Islet of Langerhans (tissue), 1 donor: ENCODE measurements around the gene PITPNM1.
"Not testable (repeated sequence)": the region's sequence is repeated elsewhere in the genome, so short reads cannot be mapped to it uniquely, and the experiment has no call there.

Experiments used
- FAIRE-seq: peaks from one replicate; lab custom pipeline; 2011; peaks lifted over from hg19 to GRCh38; lab: Jason Lieb, UNC

PITPNM1 gene

DNA sequence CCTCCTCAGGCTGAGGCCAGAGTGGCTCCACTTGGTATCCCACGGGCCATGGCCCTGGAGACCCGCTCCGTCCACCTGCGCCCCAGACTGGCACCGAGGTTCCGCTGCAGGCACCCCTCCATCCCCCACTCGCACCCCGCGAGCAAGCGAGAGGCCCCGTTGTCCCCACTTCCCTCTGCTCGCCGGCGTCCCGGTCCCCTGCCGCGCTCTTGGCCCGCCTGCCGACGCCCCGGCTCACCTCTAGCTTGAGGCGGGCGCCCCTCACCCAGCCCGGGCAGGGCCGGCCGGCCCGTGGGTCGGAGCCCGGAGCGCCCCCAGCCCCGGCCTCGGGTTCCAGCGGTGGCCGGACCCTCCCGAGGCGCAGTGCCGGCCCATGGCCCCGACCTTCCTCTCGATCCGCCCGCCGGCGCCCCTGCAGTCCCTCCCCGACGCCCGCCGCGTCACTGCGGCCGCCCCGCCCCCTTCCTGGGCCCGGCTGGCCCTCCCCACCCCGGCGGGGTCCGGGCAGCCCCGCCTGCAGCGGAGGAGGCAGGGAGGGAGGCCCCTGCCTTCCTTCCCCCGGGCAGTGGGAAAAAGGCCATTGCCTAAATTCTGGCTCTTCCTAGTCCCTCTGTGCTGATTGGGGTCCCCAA is at the start of gene PITPNM1:
Gene PITPNM1, minus strand, starts transcription at position 414 of the 632 bp plus-strand sequence. CDS start 1,183 bp downstream, outside the sequence.
- no peak for FAIRE-seq

DNA sequence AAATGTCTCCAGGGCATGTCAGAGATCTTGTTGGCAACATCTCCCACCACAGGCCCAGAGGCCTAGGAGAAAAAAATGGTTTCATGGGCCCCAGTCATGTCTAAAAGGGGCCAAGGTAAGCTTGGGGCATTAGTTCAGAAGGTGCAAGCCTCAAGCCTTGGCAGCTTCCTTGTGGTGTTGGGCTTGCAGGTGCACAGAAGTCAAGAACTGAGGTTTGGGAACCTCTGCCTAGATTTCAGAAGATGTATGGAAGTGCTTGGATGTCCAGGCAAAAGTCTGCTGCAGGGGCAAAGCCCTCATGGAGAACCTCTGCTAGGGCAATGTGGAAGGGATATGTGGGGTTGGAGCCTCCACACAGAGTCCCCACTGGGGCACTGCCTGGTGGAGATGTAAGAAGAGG is 46.5 kb upstream of the PITPNM1 start:
- FAIRE-seq = not testable (repeated sequence)

DNA sequence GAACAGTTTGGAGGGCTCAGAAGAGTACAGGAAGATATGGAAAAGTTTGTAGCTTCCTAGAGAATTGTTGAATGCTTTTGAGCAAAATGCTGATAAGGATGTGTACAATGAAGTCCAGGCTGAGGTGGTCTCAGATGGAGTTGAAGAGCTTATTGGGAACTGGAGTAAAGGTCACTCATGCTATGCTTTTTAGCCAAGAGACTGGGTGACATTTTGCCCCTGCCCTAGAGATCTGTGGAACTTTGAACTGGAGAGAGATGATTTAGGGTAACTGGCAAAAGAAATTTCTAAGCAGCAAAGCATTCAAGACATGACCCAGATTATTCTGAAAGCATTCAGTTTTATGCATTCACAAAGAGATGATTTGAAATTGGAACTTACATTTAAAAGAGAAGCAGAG is 46.0 kb upstream of the PITPNM1 start:
- no peak for FAIRE-seq

DNA sequence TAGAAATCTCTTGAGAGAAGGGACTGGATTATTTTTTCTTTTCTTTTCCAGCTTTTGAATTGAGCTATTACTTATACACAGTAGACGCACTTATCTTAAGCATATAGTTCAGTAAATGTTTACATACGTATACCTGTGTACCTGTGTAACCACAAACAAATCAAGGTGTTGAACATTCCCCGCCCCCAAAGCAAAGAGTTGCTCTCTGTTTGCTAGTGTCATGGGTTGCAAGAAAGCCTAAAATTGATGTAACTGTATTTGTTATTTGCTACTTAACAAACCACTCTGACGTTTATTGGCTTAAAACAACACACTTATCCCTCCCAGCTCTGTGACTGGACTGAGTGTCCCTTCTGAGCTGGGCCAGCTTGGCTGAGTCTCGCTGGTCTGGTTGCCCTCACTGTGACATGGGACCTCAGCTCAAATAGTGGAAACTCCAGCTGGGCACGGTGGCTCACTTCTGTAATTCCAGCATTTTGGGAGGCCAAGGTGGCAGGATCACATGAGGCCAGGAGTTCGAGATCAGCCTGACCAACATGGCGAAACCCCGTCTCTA is 43.5 kb upstream of the PITPNM1 start:
- no peak for FAIRE-seq

DNA sequence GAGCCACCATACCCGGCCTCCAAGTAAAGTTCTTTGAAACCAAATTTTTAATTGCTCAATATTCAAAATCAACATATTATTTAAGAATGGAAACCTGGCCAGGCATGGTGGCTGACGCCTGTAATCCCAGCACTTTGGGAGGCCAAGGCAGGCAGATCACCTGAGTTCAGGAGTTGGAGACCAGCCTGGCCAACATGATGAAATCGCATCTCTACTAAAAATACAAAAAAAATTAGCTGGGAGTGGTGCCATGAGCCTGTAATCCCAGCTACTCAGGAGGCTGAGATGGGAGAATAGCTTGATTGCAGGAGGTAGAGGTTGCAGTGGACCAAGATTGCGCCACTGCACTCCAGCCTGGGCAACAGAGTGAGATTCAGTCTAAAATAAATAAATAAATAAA is 42.9 kb upstream of the PITPNM1 start:
- not testable (repeated sequence) for FAIRE-seq

DNA sequence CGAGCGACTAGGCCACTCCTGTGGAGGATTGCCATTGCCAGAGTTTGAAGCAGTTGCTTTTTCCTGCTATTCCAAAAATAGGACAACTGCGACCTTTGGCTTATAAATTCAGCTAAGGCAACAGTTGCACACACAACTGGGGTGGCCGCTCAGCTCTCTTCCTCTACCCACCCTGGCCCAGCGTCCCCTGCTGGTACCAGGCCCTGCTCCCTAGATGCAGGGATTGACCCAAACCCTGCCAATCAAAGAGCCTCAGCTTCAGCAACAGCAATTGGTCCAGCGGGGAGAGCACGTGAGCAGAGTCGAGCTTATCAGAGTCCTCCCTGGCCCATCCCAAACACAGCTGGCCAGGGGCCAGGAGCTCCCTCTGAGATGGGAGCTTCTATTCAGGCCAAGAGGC is 40.1 kb upstream of the PITPNM1 start:
- FAIRE-seq = no peak

DNA sequence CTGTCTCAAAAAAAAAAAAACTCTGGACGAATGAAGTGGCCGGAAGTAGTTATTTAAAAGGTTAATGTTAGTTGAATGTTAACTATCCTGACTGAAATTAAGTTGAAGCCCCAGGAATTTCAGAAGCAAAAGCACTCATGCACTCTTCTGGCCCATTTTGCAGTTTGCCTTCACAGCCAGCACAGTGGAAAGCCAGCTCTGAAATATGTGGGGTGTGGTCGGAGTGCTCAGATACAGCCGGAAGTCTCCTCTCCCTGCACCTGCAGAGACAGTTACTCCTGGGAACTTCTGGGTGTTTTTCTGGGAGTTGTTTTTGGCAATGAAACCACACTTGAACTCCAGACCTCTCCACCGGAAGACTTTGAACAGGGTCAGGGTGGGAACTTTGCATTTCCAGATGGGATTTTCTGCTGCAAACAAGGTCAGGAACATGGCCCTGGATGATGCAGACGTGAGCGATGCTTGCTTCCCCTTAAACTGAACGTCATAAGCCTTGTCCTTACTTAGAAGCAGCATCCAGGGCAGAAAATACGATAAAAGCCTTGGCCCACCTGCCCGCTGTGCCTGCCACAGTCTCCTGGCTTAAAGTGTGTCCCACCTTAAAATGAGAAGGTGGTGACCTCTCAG is 39.6 kb upstream of the PITPNM1 start:
- no peak for FAIRE-seq

DNA sequence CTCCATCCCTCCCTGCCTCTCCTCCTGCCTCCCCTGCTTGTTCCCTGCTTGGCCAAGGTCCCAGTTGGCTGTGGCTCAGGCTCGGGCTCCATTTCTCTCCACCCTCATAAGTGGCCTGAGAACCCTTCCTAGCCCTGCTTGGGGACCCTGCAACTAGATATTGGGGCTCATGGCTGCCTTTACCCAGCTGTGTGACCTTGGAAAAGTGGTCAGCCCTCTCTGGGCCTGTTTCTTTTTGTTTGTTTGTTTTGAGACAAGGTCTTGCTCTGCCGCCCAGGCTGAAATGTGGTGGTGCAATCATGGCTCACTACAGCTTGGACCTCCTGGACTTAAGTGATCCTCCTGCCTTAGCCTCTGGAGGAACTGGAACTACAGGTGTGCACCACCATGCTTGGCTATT is 38.4 kb upstream of the PITPNM1 start:
- no peak for FAIRE-seq

DNA sequence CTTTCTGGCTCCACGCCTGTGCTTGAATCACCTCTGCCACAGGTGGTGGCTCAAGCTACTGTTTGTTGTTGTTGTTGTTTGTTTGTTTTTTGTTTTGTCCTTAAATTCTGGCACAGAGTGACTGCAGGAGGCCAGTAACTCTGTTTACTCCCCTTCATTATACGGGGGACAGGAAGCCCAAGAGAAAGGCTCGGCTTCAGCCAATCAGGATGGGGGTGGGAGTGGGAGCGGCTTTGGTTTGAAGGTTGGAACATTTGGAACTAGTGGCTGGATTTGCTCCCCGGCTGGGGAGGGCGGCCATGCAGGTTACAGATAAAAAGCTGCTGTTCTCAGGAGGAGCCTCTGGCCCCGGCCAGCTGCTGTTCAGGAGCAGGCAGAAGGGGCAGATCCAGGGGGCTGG is 37.8 kb upstream of the PITPNM1 start:
- FAIRE-seq = no peak

DNA sequence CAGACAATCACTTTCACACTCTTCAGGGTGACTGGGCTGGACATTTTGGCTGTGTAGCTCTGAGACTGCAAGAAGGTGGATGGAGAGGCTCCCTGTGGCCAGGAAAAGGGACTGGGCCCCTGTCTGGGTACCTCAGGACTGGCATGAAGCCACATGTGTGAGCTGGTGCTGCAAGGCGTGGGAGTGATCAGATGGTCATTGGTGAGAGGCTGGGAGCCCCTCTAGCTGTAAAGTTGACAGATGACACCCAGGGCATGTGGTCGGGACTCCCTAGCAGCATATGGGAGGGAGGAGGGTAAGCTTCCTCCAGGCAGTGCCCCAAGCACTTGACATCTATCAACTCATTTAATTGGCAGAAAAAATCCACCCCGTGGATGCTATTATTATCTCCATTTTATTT is 37.0 kb upstream of the PITPNM1 start:
- no peak for FAIRE-seq

DNA sequence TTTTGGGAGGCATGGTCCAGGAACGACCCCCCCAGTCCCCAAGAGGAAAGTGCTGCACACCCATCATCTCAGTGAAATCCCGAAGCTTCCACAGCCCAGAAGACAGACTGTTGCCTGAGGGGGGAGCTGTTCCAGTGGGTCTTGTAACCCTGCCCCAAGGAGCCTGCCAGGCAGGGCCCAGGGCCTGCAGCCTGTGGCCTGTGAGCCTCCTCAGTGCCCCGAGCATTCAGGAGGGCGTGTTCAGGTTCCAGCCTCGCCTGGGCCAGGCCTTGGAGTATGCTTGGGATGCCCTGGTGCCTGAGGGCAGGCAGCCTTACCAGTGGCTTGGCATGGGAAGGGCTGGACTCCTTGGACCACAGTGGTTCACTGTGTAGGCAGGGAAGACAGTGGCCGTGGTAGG is 36.0 kb upstream of the PITPNM1 start:
- FAIRE-seq = no peak

DNA sequence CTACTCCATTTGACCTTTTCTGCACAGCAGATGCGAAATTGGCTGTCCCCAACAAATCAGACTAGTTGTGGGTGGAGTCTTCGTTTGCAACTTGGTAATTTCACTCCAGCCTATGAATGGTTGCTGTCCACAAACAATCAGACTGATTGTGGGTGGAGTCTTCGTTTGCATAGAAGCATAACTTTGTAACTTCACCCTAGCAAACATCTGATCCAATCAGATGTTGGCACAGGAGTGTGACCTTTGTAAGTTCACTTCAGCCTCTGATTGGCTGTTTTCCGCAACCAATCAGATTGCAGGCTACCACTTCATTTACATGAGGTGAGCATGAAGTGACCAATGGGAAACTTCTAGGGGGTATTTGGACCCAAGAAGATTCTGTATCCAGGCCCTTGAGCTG is 34.4 kb upstream of the PITPNM1 start:
- FAIRE-seq = no peak

DNA sequence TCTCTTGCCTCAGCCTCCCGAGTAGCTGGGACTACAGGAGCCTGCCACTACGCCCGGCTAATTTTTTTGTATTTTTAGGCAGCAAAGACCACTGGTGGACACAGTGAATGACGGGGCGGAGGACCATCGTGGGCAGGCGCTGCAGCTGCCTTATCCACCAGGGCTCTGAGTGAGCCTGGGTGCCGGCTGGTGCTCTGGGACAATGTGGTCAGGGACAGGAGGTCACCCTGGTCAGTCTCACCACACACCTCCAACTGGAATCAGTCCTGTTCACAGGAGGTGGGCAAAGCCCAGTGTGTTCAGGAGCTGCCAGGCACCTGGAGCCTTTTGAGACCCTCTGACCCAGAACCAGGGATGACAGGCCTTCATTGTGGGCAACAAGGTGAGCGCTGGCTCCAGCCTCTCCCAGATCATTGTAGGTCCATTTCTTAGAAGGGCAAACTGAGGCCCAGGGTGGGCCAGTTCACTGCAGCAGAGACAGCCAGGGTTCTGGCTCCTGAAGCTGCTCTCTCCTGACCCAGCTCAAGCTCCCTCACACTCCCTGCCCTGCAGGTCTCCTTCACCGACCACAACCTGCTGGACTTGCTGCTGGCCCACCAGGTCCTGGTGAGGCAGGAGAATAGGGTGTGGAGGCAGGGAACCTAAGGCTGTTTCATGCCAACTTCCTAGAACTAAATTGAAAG is 33.8 kb upstream of the PITPNM1 start:
- no peak for FAIRE-seq

DNA sequence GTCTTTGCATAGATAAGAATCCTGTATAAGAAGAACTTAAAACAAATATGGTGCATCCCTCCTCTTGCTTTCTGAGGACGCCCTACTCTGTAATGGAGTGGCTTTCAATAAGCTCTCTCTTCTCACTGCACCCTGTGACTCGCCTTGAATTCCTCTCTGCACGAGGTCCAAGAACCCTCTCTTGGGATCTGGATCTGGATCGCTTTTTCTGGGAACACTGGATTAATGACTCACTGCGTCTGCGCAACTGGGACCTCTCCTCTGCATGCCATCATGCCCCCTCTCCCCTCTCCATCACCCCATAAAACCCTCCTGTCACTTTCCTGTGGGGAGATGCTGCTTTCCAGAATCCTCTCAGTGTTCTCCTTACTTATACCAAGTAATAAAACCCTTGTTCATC is 33.1 kb upstream of the PITPNM1 start:
- FAIRE-seq = no peak

DNA sequence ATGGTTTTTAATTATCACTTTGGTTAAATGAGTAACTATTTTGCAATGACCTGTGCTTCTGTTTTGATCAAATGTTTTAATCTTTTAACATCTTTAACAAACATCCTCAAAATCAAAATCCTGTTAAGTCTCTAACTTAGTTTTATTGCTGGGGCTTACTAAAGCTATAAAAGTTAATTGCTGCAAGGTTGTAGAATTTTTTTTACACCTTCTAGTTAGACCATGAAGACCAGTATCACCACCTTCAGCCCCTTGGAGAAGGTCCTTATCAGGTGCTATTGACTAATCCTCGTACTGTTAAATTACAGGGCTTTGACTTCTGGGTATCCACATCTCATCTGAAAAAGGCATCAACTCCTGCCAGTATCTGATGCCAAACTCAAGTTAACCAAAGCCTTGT is 30.4 kb upstream of the PITPNM1 start:
- no peak for FAIRE-seq

DNA sequence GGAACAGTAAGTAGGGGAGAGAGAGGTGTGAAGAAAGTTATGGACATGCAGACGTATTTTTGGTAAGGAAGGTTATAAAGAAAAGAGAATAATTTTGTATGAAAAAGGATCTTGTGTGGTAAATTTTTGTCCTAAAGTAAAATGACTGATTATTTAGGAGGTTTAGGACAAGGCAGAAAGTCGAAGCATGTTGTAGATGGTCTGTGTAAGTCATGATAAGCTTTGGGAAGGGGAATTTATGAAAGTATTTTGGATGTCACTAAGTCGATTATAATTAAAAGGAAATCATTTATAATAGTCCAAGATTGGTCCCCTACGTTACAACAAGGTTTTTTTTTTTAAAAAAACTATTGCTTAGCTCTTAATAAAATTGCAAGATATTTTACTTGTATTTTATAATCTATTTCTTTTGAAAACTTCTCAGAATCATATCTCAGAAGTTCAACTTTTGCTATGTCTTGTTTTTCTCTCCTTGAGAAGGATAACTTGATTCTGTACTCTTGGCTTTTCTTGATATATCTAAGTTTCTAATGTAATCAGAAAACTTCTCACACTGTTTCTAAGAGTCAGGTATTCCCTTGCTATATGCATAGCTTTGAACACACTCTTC is 29.0 kb upstream of the PITPNM1 start:
- no peak for FAIRE-seq

DNA sequence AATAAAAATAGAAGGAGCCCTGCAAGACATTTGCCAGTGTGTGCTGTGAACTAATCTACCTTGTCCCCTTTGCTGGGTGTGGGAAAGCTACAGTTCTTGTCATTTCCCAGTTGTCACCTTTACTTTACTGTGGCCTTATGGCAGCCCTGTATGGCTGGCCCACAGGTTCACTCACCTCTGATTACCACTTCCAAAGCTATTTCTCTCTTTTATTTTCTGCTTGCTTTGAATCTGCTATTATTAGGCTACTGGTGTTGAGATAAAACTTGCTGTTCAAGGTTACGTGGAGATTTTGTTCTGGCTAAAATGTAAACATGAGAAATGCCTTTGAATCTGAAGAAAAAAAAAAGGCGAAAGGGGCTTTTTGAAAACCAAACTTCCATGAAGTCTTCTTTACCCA is 27.7 kb upstream of the PITPNM1 start:
- no peak for FAIRE-seq

DNA sequence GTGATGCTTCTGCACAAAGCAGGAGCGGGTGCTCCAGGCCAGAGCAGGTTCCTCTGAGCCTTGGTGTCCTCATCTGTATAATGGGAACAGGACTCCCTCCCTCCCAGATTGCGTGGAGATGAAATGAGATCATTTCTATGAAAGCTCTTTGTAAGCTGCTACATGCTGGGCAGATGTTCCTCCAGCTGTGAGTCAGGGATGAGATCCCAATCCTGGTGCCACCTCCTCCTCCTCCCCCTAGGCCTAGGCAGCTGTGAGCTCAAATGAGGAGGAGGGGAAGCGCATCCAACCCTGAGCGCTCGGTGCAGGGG is 25.1 kb upstream of the PITPNM1 start:
- FAIRE-seq = no peak

DNA sequence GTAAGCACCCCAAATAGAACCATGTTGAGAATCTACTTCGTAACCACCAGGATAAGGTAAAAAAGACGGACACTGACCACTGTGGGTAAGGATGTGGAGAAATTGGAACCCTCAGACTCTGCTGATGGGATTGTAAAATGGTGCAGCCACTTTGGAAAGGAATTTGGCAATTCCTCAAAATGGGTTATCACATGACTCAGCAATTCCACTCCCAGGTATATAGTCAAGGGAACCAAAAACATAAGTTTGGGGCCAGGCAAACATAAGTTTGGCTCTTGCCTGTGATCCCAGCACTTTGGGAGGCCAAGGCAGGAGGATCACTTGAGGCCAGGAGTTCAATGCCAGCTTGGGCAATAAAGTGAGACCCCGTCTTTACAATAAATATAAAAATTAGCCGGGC is 23.2 kb upstream of the PITPNM1 start:
- FAIRE-seq = no peak

DNA sequence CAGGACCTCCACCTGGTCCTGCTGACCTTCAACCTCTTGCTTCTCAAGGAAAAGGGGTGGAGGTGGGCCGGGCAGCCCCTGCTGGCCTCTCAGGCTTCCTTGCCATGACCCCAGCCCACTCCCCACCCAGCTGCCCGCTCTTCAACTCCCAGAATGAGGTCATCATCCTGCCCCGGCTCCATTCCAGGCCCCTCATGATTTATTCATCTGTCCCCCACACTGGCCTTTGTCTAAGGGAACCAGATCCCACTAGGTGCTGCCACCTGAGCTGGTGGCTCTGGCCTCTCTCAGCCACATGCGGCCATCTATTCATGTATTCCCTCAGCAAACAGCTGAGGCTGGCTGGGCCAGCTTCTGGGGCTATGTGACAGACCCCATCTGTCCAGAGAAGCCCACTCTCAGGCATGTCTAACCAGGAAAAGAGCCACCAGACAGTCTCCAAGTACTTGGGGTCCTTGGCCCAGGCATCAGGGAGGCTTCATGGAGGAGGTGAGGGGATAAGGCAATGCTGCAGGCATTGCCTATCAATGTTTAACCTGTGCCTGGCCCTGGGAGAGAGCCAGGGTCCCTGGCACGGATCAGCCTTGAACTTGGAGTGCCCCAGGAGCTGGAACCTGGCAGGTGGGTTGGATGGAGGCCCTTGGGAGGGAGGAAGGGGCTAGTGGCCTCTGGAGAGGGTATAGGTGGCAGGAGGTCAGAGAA is 20.3 kb upstream of the PITPNM1 start:
- FAIRE-seq = no peak

DNA sequence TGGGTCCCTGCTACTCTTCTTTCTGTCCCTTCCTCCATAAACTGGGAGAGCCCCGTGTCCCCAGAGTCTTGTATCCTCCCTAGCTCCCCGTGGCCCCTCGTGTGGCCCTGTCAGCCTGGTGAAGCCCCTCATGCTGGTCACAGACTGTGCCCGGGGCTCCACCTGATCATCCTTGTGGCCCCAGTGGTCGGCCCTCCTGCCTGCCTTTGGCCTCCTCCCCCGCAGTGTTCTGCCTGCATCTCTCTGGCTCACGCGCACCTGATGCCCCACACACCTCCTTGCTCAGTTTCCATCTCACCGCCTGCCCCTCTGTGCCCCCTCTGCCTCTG is 19.3 kb upstream of the PITPNM1 start:
- FAIRE-seq = no peak

DNA sequence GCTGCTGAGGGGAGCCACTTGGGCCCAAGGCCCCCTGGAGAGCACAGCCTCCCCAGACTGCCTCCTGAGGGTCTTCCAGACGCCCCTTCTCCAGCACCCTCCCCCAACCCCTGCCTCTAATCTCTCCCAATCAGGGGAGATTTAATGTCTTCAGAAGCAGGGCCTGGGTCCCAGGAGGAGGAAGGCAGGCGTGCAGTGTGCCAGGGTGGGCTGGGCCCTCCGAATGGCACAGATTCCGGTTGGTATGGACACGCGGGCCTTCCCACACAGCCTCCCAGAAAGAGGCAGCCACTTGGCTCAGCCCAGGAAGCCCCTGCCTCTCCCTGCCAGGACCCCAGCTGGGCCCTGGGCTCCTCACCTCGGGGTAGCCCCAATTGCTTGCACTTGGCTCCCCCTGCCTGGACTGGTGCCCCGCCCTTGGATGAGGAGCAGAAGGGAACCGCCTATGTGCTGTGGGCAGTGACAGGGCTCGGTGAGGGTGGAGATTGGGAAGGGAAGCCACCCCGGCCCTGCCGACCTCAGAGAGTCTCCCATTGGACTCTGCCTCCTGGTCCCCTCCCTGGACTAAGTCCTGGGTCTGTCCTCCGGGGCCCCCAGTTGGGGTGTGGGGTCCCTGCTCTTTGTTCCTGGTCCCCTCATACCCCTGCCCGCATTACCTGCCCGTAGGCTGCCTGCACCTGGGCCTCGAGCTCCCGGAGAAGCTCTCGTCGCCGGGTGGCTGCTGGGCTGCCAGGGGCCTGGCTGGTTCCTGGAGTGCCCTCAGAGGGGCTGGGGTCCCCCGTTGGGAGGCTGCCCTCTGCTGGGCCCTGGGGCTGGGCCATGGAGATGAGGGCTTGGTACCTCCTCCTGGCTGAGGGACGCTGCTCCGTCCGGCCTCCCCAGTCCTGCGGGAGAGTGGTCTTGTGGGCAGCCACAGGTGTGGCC is 18.7 kb upstream of the PITPNM1 start:
- no peak for FAIRE-seq
